HG03520 (cell line): ENCODE results near the gene C19orf33.

ENCODE experiments used
- ATAC-seq: cut with Tn5 transposase; IDR thresholded peaks from one replicate; pipeline ENCODE4 v1.9.1; 2021; ENCODE audit warnings: mild to moderate bottlenecking, moderate library complexity; ENCODE audit not compliant: unreplicated experiment

C19orf33 gene

DNA sequence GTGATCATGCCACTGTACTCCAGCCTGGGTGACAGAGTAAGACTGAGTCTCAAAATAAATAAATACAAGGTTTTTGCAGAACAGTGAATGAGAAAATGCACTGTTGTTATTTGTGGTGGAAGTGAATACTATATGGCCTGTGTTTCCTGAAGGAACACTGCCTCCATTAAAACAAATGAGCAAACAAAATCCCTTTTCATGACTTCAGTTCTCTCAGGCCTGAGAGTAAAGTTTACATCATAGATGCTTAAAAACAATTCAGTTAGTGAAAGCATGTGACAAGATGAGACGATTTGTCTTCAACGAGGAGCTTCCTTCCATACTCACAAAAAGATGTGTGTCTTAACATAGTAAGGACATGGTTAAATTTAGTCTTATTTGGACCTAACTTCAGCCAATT lies 25.3 kb upstream of the C19orf33 start:
- no peak for ATAC-seq

DNA sequence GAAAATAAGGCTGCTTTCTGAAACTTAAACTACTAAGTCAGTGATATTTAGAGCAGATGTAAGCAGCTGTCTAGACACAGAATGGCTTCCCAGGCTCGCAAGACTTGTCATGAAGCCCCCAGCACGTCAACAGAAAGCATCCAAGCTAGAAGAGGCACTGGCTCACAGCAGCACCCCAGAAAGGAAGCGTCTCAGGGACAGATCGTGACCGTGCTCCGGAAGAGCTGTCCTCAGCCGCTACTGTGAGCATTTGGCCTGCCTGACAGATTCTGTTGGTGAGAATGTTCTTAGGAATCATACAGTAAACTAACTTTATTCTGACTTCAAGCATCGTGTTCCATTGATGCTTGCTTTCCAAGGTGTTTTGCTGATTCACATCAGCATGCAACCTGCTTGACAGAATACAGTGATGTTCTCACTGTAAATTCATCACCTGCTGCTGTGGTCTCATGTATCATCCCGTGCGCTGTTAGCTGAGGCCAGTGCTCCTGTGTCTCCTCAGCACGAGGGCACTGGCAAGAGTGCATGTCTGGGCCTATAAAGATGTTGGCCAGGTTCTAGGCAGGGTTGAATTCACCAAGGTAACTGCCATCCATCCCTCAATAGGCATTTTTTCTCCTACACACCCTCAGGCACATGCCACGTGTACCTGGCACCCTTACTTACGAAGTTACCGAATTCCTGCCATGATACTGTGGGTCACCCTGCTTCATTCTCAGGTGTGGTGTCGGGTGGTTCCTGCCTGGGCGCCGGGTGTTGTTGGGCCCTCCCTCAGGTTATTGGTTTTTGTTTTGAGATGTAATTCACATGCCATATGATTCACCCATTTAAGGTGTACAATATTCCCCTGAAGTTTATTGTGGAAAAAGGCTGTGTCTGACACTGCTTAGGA lies 23.8 kb upstream of the C19orf33 start:
- ATAC-seq = no peak

DNA sequence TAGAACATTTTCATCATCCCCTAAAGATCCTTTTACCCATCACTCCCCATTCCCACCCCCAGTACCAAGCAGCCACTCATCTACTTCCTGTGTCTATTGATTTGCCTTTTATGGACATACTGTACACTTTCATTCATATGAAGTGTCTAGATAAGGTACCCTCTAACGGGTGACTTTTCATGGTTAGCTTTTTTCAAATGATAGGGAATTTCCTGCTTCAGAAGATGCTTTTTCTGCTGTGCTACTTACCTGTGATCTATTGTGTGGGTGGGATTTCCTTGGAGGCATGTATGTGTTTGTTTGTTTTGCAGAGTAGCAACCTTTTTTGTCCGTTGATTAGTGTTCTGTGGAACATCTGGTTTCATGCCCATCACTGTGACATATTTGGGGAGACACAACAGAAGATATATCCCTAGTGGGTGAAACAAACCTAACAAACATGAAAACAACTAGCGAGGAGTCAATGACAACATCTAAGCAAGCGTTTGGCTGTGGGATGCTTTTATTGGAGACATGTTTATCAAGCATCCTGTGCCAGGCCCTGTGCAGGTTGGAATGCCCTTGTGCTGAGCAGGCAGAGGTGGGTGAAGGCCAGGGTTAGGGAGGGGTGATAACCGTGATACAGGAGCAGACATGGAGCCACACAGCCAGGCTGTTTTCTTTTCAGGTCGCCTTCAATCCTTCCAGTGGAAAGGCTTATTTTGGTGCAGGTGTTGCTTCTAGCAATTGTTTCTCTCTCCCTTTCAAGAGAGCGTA lies 22.1 kb upstream of the C19orf33 start:
- no peak for ATAC-seq

DNA sequence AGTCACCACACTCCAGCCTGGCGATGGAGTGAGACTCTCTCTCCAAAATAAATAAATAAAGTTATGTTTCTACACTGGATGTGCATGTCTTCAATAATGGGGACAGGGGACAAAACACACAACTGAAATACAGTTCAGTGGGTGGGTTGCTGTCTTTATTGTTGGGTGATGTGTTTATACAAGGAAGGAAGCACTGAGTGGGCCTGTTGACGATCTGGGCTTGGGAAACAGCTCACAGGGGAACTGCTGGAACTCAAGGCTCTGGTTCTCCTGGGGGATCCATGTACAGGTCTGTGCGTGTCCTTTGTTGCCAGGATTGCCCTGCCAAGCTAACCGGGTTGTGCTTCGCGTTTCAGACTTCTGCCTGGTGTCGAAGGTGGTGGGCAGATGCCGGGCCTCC lies 20.8 kb upstream of the C19orf33 start:
- ATAC-seq = no peak

DNA sequence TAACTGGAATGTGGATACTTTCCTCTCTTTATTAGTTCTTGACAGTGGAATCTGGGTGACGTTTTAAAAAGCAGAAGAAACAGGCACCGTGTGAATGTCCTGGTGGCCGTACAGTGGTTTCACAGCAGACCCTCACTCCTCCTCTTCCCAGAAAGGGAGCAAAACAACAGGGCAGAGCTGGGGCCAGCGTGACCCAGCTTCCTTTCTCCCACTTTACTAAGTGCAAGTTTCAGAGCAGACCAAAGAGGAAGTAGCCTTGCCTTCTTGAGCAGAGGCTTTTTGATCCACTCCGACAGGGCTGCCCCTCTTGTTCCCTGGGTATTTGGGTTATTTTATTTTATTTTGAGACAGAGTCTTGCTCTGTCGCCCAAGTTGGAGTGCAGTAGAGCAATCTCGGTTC lies 19.6 kb upstream of the C19orf33 start:
- no peak for ATAC-seq

DNA sequence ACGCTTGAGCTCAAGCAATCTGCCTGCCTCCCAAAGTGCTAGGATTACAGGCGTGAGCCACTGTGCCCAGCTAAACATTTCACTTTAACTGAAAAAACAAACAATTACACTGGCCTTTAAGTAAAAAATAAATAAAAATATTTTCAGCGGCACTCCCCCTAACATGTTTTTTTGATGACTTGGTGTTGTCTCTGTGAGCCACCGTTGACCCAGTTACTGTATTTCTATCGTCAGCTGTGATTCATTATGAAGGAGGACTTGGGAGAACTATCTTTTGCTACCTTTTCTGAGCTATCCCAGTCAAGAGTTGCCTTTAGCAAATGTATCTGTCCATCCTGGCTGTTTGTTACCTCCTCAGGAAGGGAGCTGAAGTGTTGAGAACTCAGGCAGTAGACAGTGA lies 18.5 kb upstream of the C19orf33 start:
- no peak for ATAC-seq

DNA sequence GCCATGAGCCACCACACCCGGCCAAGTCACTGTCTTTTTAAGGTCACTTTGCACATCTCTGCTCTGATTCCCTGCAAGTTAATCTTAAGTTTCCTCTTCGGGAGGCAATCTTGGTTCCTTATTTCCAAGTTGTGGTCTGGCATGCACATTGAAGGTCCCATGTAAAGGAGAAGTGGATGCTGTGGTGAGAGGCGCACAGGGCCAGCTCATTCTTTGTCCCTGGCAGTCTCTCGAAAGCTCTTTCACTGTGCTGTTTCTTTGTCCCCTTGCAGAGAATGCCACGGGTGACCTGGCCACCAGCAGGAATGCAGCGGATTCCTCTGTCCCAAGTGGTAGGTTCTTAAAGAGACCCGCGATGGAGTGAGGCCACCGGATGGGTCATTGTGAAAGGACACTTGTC lies 16.4 kb upstream of the C19orf33 start:
- no peak for ATAC-seq

DNA sequence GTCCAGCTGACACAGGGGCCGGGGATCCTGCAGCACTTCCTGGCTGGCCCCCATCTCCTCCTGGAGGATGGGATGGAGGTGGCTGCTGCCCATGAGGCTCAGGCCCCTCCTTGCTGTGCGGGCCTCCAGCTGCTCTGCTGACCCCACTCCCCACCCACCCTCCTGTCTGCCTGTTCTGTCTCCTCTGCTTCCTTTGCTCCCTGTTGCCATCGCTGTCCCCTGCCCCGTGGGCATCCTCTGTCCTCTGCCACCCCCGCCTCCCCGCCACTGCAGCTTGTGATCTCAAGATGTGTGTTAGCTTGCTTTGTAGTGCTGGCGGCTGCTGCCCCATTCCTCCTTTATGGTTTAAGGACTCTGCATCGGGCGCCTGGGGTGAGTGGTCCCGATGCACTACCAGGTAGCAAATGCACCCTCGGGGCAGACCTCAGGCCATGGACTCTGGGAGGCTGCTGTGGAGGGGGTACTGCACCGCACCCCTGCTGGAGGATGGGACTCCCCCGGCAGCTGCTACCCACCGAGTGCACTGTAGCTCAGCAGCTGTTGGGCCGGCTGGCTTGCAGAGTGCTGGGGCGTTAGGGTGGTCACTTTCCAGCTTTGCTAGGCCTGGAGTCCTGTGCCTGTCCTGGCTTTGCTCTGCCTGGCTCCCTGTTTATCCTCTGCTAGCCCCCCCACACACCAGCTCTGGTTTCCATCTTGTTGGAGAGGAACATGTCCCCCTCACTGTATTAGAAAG lies 15.8 kb upstream of the C19orf33 start:
- ATAC-seq = no peak

DNA sequence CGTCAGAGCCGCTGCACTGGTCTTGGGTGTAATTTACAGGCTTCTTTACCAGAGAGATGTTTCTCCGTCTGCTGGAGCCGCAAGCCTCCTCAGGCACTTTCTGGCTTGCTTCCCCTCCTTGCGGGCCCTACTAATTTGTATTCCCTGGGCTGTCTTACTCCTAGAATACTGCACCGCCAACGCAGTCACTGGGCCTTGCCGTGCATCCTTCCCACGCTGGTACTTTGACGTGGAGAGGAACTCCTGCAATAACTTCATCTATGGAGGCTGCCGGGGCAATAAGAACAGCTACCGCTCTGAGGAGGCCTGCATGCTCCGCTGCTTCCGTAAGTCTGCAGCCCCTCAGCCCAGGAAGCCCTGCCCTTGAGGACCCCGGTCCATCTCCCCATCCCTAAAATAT lies 14.1 kb upstream of the C19orf33 start:
- no peak for ATAC-seq

DNA sequence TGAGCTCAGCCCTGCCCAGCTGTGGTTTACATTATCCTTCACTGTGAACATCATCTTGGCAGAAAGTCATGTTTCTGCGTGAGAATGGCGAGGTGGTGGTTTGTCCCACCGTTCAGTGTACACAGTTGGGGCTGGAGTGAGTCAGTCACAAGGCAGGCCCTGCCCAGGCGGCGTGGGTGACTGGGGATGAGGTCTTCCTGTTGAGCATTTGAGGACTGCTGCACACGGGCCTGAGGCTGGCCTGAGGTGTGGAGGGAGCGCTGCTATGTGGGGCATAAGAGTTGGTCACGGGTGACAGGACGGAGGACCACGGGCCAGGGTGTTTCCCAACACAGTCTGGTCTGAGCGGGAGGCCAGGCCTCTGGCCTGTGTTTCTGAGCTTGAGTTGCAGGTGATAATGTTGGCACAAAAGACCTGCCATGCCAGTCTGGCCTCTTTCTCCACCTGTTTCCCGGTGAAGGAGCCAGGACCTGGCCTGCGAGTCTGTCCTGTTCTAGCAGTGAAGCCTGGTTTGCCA lies 13.4 kb upstream of the C19orf33 start:
- ATAC-seq = no peak

DNA sequence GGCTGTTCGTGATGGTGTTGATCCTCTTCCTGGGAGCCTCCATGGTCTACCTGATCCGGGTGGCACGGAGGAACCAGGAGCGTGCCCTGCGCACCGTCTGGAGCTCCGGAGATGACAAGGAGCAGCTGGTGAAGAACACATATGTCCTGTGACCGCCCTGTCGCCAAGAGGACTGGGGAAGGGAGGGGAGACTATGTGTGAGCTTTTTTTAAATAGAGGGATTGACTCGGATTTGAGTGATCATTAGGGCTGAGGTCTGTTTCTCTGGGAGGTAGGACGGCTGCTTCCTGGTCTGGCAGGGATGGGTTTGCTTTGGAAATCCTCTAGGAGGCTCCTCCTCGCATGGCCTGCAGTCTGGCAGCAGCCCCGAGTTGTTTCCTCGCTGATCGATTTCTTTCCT lies 12.2 kb upstream of the C19orf33 start:
- ATAC-seq = no peak

DNA sequence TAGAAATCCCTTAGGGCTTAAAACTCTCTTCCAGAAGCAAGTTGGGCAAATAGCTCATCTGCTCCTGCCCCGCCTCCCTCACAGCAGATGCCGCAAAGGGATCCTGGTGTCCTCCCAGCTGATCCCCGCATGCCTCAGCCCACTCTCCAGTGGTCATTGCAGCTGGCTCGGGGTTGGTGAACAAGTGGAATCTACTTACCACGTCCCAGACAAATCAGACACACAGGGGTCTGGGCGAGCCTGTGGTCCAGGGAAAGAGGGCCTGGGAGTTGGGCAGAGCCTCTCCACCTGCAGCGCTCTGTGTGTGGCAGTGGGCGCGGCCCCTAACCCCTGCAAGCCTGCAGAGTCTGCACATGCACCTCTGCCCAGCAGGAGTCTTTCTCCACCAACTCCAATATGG lies 10.8 kb upstream of the C19orf33 start:
- no peak for ATAC-seq

DNA sequence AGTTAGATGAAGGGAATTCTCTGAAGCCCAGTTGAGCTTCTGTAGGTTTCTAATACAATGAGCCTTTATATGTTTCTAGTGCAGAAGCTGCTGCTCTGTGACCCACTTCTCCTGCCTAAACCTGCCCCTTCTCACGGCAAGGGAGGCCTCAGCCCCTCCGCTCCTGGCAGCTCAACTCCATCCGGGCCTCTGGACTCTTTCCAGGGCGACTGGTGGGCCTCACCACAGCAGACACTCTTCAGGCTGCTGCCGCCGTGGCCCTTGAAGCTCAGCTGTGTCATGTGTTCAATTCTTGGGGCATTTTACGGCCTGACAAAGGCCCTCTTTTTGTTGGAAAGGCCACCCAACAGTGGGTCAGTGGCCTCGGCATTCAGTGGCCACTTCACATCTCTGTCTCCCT lies 10.0 kb upstream of the C19orf33 start:
- no peak for ATAC-seq

DNA sequence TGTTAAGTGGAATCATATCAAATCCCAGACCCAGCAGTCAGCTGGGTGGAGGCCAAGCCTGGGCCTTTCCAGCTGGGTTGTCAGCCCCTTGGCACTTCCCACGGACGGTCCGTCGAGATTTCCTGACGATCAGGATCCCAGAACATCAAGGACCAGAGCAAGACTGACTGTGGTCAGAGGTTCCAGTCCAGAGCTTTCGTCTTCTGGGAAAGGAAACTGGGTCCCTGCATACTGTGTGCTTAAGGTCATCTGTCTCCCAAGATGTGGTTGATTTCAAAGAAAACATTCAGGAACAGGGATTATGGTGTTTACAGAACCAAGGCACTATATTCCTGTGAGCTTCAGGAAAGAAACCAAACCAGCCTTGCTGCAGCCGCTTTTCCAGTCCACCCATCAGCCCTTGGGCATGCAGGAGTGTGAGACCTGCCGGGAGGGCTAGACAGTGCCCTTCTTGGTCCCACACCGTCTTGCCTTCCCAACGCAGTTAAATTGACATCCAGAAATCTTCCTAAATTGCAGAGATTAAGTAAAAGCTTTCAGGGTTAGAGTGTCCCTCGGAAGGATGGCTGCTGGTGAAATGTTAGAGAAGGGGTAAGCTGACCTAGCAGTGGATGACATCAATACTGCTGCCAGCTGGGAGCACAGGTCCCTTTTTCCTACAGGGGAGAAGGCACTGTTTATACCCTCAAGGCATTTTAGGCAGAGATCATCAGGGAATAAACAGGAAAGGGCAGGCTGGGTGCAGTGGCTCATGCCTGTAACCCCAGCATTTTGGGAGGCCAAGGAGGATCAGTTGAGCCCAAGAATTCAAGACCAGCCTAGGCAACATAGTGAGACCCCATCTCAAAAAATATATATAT lies 5.0 kb upstream of the C19orf33 start:
- ATAC-seq = no peak

DNA sequence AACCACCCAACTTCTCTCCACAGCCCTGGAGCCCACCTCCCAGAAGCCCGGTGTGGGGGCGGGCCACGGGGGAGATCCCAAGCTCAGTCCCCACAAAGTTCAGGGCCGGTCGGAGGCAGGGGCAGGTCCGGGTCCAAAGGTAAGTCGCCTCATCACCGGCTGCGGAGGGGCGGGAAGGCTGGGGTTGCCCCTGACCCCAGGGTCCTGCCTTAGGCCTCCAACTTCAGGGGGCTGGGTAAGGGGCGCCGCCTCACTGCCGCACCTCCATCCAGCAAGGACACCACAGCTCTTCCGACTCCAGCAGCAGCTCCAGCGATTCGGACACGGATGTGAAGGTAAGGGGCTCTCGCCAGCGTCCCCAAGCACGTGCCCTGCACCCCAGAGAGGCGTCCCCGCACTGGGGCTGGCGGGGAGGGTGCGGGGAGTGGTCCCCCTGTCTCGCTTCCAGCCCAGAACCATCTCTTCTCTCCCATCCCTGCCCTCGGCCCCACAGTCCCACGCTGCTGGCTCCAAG lies 358 bp downstream of the C19orf33 start:
- no peak for ATAC-seq

DNA sequence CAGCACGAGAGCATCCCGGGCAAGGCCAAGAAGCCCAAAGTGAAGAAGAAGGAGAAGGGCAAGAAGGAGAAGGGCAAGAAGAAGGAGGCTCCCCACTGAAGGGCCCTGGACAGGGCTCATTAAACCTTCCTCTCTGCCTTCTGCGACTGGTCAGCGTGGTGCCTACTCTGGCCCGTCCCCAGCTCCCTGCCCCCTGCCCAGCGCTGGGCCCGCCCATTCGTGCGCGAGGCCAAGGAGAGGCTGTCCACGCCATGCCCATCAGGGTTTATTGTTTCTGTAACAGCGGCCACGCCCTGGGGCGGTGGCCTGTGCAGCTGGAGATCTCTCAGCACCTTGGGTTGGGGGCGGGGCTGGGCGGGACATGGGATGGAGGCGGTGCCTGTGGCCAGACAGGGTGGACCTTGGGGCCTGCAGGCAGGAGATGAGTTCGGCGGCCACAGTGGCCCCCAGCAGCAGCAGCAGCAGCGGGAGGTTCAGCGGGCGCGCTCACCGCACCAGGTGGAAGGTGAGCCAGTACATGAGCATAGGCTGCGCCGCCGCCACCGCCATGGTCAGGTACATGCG lies 897 bp downstream of the C19orf33 start:
- no peak for ATAC-seq

DNA sequence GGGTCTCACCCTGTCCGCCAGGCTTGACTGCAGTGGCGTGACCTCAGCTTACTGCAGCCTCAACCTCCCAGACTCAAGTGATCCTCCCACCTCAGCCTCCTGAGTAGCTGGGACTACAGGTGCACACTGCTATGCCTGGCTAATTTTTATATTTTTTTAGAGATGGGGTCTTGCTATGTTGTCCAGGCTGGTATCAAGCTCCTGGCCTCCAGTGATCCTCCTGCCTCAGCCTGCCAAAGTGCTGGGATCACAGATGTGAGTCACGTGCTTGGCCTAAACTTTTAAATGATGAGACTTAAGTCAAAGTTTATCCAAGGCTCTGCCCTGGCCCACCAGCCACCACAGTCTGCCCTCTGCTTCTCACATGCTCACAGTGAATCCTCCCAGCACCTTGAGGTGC lies 2.2 kb downstream of the C19orf33 start:
- ATAC-seq = no peak

DNA sequence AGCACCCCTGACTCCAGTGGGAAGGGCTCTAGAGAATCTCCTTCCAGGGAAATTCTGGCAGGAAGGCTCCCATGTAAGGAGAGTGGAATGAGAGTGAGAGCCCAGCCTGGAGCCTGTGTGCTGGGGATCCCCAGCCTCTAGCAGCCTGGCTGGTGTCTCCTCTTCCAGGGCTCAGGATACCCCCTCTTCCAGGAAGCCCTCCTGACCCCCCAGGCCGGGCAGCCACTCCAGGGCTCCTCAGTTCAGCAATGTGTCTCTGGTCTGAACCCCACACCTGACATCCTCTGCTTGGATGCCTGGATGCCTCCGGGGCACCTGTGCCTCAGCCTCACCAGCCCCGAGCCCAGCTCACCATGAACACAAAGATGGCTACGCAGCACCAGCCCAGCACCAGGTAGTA lies 3.0 kb downstream of the C19orf33 start:
- no peak for ATAC-seq

DNA sequence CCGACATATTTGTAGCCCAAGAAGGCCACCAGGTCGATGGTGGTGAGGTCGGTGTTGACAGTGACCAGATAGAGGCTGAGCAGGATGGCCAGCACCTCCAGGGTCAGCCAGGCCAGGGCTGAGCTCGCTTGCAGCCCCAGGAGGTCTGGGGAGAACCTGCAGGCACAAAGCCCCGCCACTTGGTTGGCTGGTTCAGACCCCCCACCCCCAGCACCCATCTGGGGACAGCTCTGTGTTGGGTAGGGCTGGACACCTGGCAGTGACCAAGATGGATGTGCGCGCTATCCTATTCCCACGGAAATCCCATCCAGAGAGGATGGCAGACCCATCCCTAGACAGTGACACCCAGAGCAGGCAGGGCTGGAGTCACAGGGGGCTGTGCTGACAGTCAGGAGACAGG lies 3.5 kb downstream of the C19orf33 start:
- no peak for ATAC-seq
